GM19328 (cell line): ENCODE results near the gene PCDHGB4.
A peak's percentile ranks its signal among the peaks of the same experiment; 100 is the strongest.
"Not testable (repeated sequence)": the region's sequence is repeated elsewhere in the genome, so short reads cannot be mapped to it uniquely, and the experiment has no call there.

Experiments
- ATAC-seq: cut with Tn5 transposase; IDR thresholded peaks from one replicate; pipeline ENCODE4 v1.9.1; 2021; ENCODE audit warnings: mild to moderate bottlenecking, moderate library complexity; ENCODE audit not compliant: unreplicated experiment

PCDHGB4 gene

DNA sequence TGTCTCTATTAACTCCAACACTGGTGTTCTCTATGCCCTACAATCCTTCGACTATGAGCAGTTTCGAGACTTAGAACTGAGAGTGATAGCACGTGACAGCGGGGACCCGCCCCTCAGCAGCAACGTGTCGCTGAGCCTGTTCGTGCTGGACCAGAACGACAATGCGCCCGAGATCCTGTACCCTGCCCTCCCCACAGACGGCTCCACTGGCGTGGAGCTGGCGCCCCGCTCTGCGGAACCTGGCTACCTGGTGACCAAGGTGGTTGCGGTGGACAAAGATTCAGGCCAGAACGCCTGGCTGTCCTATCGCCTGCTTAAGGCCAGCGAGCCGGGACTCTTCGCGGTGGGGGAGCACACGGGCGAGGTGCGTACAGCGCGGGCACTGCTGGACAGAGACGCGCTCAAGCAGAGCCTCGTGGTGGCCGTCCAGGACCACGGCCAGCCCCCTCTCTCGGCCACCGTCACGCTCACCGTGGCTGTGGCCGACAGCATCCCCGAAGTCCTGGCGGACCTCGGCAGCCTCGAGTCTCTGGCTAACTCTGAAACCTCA lies 35.3 kb downstream of the PCDHGB4 start:
- ATAC-seq = no peak

DNA sequence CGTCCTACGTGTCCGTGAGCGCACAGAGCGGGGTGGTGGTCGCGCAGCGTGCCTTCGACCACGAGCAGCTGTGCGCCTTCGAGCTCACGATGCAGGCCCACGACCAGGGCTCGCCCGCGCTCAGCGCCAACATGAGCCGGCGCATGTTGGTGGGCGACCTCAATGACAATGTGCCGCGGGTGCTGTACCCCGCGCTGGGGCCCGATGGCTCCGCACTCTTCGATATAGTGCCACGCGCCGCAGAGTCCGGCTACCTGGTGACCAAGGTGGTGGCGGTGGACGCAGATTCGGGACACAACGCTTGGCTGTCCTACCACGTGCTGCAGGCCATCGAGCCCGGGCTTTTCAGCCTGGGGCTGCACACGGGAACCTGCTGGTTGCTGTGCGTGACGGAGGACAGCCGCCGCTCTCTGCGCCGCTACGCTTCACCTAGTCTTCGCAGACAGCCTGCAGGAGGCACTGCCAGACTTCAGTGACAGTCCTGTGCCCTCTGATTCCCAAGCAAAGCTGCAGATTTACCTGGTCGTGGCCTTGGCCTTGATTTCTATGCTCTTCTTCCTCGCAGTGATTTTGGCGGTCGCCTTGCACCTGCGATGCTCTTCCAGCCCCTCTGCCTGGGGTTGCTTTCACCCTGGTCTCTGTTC lies 40.4 kb downstream of the PCDHGB4 start:
- no peak for ATAC-seq

DNA sequence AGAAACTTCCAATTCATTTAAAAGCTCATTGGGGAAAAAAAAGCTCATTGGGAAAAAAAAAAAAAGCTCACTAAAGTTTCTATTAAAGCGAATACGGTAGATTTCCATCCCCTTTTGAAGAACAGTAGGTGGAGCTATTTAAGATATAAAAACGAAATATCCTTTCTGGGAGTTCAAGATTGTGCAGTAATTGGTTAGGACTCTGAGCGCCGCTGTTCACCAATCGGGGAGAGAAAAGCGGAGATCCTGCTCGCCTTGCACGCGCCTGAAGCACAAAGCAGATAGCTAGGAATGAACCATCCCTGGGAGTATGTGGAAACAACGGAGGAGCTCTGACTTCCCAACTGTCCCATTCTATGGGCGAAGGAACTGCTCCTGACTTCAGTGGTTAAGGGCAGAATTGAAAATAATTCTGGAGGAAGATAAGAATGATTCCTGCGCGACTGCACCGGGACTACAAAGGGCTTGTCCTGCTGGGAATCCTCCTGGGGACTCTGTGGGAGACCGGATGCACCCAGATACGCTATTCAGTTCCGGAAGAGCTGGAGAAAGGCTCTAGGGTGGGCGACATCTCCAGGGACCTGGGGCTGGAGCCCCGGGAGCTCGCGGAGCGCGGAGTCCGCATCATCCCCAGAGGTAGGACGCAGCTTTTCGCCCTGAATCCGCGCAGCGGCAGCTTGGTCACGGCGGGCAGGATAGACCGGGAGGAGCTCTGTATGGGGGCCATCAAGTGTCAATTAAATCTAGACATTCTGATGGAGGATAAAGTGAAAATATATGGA lies 43.0 kb downstream of the PCDHGB4 start, which contains the start of gene PCDHGA12:
Gene PCDHGA12, plus strand, starts transcription at position 176 of the 782 bp plus-strand sequence. Its CDS starts 253 bp downstream, at position 429.
- ATAC-seq = peak; percentile 89

DNA sequence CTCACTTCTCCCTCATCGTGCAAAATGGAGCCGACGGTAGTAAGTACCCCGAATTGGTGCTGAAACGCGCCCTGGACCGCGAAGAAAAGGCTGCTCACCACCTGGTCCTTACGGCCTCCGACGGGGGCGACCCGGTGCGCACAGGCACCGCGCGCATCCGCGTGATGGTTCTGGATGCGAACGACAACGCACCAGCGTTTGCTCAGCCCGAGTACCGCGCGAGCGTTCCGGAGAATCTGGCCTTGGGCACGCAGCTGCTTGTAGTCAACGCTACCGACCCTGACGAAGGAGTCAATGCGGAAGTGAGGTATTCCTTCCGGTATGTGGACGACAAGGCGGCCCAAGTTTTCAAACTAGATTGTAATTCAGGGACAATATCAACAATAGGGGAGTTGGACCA lies 43.8 kb downstream of the PCDHGB4 start:
- ATAC-seq = no peak

DNA sequence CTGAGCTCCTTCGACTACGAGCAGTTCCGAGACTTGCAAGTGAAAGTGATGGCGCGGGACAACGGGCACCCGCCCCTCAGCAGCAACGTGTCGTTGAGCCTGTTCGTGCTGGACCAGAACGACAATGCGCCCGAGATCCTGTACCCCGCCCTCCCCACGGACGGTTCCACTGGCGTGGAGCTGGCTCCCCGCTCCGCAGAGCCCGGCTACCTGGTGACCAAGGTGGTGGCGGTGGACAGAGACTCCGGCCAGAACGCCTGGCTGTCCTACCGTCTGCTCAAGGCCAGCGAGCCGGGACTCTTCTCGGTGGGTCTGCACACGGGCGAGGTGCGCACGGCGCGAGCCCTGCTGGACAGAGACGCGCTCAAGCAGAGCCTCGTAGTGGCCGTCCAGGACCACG lies 44.8 kb downstream of the PCDHGB4 start:
- ATAC-seq = not testable (repeated sequence)

DNA sequence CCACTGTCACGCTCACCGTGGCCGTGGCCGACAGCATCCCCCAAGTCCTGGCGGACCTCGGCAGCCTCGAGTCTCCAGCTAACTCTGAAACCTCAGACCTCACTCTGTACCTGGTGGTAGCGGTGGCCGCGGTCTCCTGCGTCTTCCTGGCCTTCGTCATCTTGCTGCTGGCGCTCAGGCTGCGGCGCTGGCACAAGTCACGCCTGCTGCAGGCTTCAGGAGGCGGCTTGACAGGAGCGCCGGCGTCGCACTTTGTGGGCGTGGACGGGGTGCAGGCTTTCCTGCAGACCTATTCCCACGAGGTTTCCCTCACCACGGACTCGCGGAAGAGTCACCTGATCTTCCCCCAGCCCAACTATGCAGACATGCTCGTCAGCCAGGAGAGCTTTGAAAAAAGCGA lies 45.2 kb downstream of the PCDHGB4 start:
- not testable (repeated sequence) for ATAC-seq

DNA sequence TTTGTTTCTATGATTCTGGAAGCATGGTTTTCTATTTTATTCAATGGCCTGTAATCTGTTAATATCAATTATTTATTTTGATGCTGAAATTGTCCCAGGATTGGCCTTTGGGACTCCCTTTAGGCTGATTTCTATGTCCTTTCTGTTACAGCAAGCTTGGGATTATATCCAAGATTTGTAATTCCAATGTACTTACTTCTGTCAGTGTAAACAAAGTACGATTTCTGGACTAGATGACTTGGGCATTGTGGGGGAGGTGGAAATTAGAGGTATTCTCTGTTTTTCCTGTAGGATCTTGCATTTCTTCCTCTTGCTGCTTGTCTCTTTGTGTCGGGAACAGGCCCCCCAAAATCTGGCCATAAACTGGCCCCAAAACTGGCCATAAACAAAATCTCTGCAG lies 46.5 kb downstream of the PCDHGB4 start:
- ATAC-seq = no peak

DNA sequence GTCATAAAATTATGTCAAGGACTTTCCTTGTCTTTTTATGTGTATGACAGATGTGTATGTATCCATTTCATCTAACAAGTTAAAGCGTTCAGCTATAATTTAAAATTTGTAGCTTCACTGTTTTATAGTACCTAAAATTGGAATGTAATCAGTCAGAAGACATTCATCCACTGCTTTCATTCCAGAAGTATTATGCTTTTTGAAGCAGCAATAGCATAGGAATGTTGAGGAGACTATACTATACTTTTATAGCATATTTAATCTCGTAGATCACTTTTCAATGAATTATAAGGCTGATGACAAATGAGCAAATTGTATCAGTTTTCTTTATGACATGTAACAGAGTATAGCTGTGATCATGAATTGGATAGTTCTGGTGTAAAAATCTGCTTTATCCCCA lies 49.7 kb downstream of the PCDHGB4 start:
- ATAC-seq = no peak

DNA sequence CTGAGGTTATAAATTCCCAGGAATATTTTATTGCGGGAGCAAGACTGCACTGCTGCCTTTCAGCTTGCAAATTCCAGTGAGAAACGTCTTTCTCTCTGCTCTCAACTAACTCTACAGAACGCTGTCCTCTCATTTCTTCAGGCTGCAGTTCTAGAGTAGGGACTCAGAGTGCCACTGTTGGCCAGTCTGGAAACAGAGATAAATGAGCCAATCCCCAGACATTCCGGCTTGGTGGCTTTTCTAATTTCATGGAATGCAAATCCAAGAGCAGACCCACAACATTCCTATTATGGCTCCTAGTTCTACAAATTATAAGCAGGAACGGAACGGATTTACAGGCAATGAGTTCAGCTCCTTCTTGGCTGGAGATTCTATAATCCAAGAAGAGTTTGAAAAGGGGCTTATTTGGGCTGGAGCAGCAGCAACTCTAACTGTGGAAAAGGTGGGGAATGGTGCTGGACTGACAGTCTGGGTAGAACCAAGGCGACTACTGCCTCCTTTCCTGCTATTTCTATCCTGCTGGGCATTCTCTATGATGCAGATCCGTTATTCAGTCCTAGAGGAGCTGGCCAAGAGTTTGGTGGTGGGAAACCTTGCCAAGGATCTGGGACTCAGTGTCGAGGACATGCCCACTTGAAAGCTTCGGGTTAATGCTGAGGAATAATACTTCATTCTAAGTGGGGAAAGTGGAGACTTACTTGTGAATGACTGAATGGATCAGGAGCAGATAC lies 52.1 kb downstream of the PCDHGB4 start:
- no peak for ATAC-seq
